Activated T-cell treated with anti-CD3 and anti-CD28 coated beads, Interleukin-2, amount 50 U/mL, for 24 hours (primary cell): ENCODE results near the gene TDG.

Experiments
- DNase-seq: peaks from one replicate; pipeline ENCODE4 v3.0.0-alpha.2; 2020
- H3K27ac Mint-ChIP-seq: 2 replicates; pipeline ENCODE4 v1.8.0; 2020; ENCODE audit warnings: mild to moderate bottlenecking, mixed read lengths
- H3K27me3 Mint-ChIP-seq: 2 replicates; pipeline ENCODE4 v1.8.0; 2020; ENCODE audit warnings: mixed read lengths
- H3K36me3 Mint-ChIP-seq: 2 replicates; pipeline ENCODE4 v1.8.0; 2020; ENCODE audit warnings: low read depth, mixed read lengths
- H3K4me1 Mint-ChIP-seq: 2 replicates; pipeline ENCODE4 v1.8.0; 2020; ENCODE audit warnings: low read depth, mixed read lengths
- H3K4me3 Mint-ChIP-seq: 2 replicates; pipeline ENCODE4 v1.8.0; 2020; ENCODE audit warnings: mild to moderate bottlenecking, moderate library complexity, mixed read lengths
- H3K9me3 Mint-ChIP-seq: 2 replicates; pipeline ENCODE4 v1.8.0; 2020; ENCODE audit warnings: mixed read lengths

Gene TDG

GRCh38 chr12:103965590-103966504 is at the start of gene TDG:
Gene TDG, plus strand, starts transcription at chr12:103965872. Its CDS starts 166 bp downstream, at chr12:103966038.
- Mint-ChIP-seq H3K27me3 (no peaks in the 10 kb centered on the region), H3K4me3 (peak within 1 kb of the TSS; percentile 98), H3K27ac (peak within 1 kb of the TSS; percentile 99), H3K36me3 (peaks cover 71% of the 10 kb centered on the region), H3K4me1 (peaks cover 61% of the 10 kb centered on the region), H3K9me3 (no peaks in the 10 kb centered on the region)
- peak; percentile 95 for DNase-seq

- no peaks in the 10 kb centered on the region for H3K4me1 Mint-ChIP-seq
- DNase-seq = no peak
These were observed 47.8 kb upstream of the TDG start for GRCh38 chr12:103917873-103918272.

GRCh38 chr12:103924761-103925641 is 40.7 kb upstream of the TDG start:
- Mint-ChIP-seq H3K4me3 (peak overlapping the region; percentile 72), H3K27ac (peak overlapping the region; percentile 84), H3K36me3 (peaks cover 10% of the 10 kb centered on the region), H3K27me3 (peaks cover under 1% of the 10 kb centered on the region), H3K4me1 (peaks cover 44% of the 10 kb centered on the region), H3K9me3 (no peaks in the 10 kb centered on the region)
- peak; percentile 70 for DNase-seq

More at GRCh38 chr12:103917873-103918272, 47.8 kb upstream of the TDG start:
- Mint-ChIP-seq H3K27ac (no peak overlapping the region), H3K27me3 (no peaks in the 10 kb centered on the region), H3K4me3 (no peak overlapping the region), H3K9me3 (peaks cover 4% of the 10 kb centered on the region), H3K36me3 (peaks cover 3% of the 10 kb centered on the region)

- peaks cover 3% of the 10 kb centered on the region for H3K27me3 Mint-ChIP-seq
- H3K36me3 Mint-ChIP-seq = peaks cover 46% of the 10 kb centered on the region
- H3K9me3 Mint-ChIP-seq = no peaks in the 10 kb centered on the region
- peak; percentile 56 for DNase-seq
- H3K27ac Mint-ChIP-seq = peak overlapping the region; percentile 99
- H3K4me3 Mint-ChIP-seq = peak overlapping the region; percentile 87
- H3K4me1 Mint-ChIP-seq = peaks cover 64% of the 10 kb centered on the region
These were observed 37.0 kb upstream of the TDG start for GRCh38 chr12:103928682-103929045.

- H3K27me3 Mint-ChIP-seq = peaks cover 3% of the 10 kb centered on the region
- H3K27ac Mint-ChIP-seq = peak overlapping the region; percentile 99
- peaks cover 52% of the 10 kb centered on the region for H3K36me3 Mint-ChIP-seq
- peak overlapping the region; percentile 87 for H3K4me3 Mint-ChIP-seq
- H3K4me1 Mint-ChIP-seq = peaks cover 65% of the 10 kb centered on the region
- no peaks in the 10 kb centered on the region for H3K9me3 Mint-ChIP-seq
- DNase-seq = peak; percentile 86
These were observed 36.5 kb upstream of the TDG start for GRCh38 chr12:103929046-103929783.

GRCh38 chr12:103929784-103930033 is 36.0 kb upstream of the TDG start:
- peak overlapping the region; percentile 87 for H3K4me3 Mint-ChIP-seq
- H3K27me3 Mint-ChIP-seq = peaks cover 3% of the 10 kb centered on the region
- H3K27ac Mint-ChIP-seq = peak overlapping the region; percentile 99
- H3K9me3 Mint-ChIP-seq = no peaks in the 10 kb centered on the region
- peaks cover 64% of the 10 kb centered on the region for H3K4me1 Mint-ChIP-seq
- no peak for DNase-seq
- peaks cover 57% of the 10 kb centered on the region for H3K36me3 Mint-ChIP-seq

GRCh38 chr12:103930034-103930786 is 35.5 kb upstream of the TDG start, which contains the start of gene HSP90B1:
Gene HSP90B1, plus strand, starts transcription at chr12:103930410. Its CDS starts 106 bp downstream, at chr12:103930516.
- Mint-ChIP-seq H3K4me3 (peak within 1 kb of the TSS; percentile 87), H3K36me3 (peaks cover 62% of the 10 kb centered on the region), H3K27ac (peak within 1 kb of the TSS; percentile 99), H3K9me3 (no peaks in the 10 kb centered on the region), H3K27me3 (peaks cover 3% of the 10 kb centered on the region), H3K4me1 (peaks cover 64% of the 10 kb centered on the region)
- peak; percentile 99 for DNase-seq

GRCh38 chr12:103930787-103931735 is 34.6 kb upstream of the TDG start:
- Mint-ChIP-seq H3K4me3 (peak overlapping the region; percentile 87), H3K9me3 (no peaks in the 10 kb centered on the region), H3K27me3 (peaks cover 3% of the 10 kb centered on the region), H3K27ac (peak overlapping the region; percentile 99), H3K4me1 (peaks cover 65% of the 10 kb centered on the region), H3K36me3 (peaks cover 67% of the 10 kb centered on the region)
- peak; percentile 62 for DNase-seq

GRCh38 chr12:103933237-103933636 is 32.4 kb upstream of the TDG start:
- no peak for DNase-seq
- Mint-ChIP-seq H3K36me3 (peaks cover 87% of the 10 kb centered on the region), H3K4me3 (peak overlapping the region; percentile 87), H3K27ac (peak overlapping the region; percentile 99), H3K9me3 (no peaks in the 10 kb centered on the region), H3K27me3 (peaks cover 3% of the 10 kb centered on the region), H3K4me1 (peaks cover 62% of the 10 kb centered on the region)

- no peaks in the 10 kb centered on the region for H3K9me3 Mint-ChIP-seq
- H3K4me1 Mint-ChIP-seq = peaks cover 76% of the 10 kb centered on the region
- no peaks in the 10 kb centered on the region for H3K27me3 Mint-ChIP-seq
- H3K4me3 Mint-ChIP-seq = no peak overlapping the region
- H3K36me3 Mint-ChIP-seq = peaks cover 100% of the 10 kb centered on the region
- DNase-seq = no peak
- peak overlapping the region; percentile 88 for H3K27ac Mint-ChIP-seq
These were observed 29.0 kb upstream of the TDG start for GRCh38 chr12:103936679-103937078.

GRCh38 chr12:103944964-103945363 is 20.7 kb upstream of the TDG start:
- Mint-ChIP-seq H3K9me3 (no peaks in the 10 kb centered on the region), H3K4me1 (peaks cover 70% of the 10 kb centered on the region), H3K36me3 (peaks cover 99% of the 10 kb centered on the region), H3K27me3 (no peaks in the 10 kb centered on the region), H3K27ac (peak overlapping the region; percentile 26), H3K4me3 (no peak overlapping the region)
- no peak for DNase-seq

GRCh38 chr12:103947871-103948555 is 17.7 kb upstream of the TDG start:
- Mint-ChIP-seq H3K4me3 (no peak overlapping the region), H3K9me3 (no peaks in the 10 kb centered on the region), H3K27ac (peak overlapping the region; percentile 26), H3K36me3 (peaks cover 97% of the 10 kb centered on the region), H3K4me1 (peaks cover 66% of the 10 kb centered on the region), H3K27me3 (no peaks in the 10 kb centered on the region)
- no peak for DNase-seq
